SU-DHL-6 (cell line): ENCODE results near the gene MRPS15.
"Not testable (repeated sequence)": the region's sequence is repeated elsewhere in the genome, so short reads cannot be mapped to it uniquely, and the experiment has no call there.

Experiments used
- H2AFZ ChIP-seq: fragments of 200-600 bp; sonication (generic); 2 replicates; pipeline ENCODE4 v1.6.1; 2014; ENCODE audit warnings: low read depth, mild to moderate bottlenecking, moderate library complexity, mixed read lengths, antibody characterized with exemption, low read length; ENCODE audit not compliant: severe bottlenecking
- H3F3A ChIP-seq: fragments of 200-600 bp; shearing (Covaris generic); 2 replicates; pipeline ENCODE4 v1.6.0; 2016; ENCODE audit warnings: antibody characterized with exemption, mild to moderate bottlenecking; ENCODE audit not compliant: insufficient read depth
- H3K27ac ChIP-seq: fragments of 200-600 bp; sonication (generic); 2 replicates; pipeline ENCODE4 v1.5.1; 2016; ENCODE audit warnings: low read depth, mild to moderate bottlenecking, low read length, moderate library complexity, mixed read lengths
- H3K27me3 ChIP-seq: fragments of 200-600 bp; sonication (generic), shearing (Covaris generic); 2 replicates; pipeline ENCODE4 v1.6.0; 2014; ENCODE audit warnings: mild to moderate bottlenecking, low read length
- H3K36me3 ChIP-seq: fragments of 200-600 bp; sonication (generic); 2 replicates; pipeline ENCODE4 v1.6.1; 2014; ENCODE audit warnings: mild to moderate bottlenecking, low read length, mixed read lengths
- H3K4me2 ChIP-seq: fragments of 300-600, 200-600 bp; shearing (Covaris generic), sonication (generic); 2 replicates; pipeline ENCODE4 v1.6.0; 2014; ENCODE audit warnings: low read length, low read depth, mild to moderate bottlenecking; ENCODE audit not compliant: poor library complexity, severe bottlenecking
- H3K4me3 ChIP-seq: fragments of 200-600 bp; sonication (generic); 2 replicates; pipeline ENCODE4 v1.5.1; 2014; ENCODE audit warnings: antibody characterized with exemption, low read length, mild to moderate bottlenecking, mixed read lengths; ENCODE audit not compliant: insufficient read depth, poor library complexity, severe bottlenecking
- H3K79me2 ChIP-seq: fragments of 200-600 bp; sonication (generic); 2 replicates; pipeline ENCODE4 v1.6.1; 2014; ENCODE audit warnings: mild to moderate bottlenecking, low read length, moderate library complexity; ENCODE audit not compliant: insufficient read depth
- H3K9ac ChIP-seq: fragments of 200-600 bp; sonication (generic); 2 replicates; pipeline ENCODE4 v1.7.0; 2014; ENCODE audit warnings: mild to moderate bottlenecking, low read length
- H3K9me2 ChIP-seq: fragments of 200-600 bp; sonication (generic); replicated peaks from 2 replicates; pipeline ENCODE4 v1.6.1; 2014; ENCODE audit warnings: low read length; ENCODE audit not compliant: insufficient read depth
- H3K9me3 ChIP-seq: fragments of 200-600 bp; sonication (generic); 2 replicates; pipeline ENCODE4 v1.6.1; 2014; ENCODE audit warnings: low read length, mixed read lengths; ENCODE audit not compliant: insufficient read depth
- H4K20me1 ChIP-seq: fragments of 200-600 bp; sonication (generic); 2 replicates; pipeline ENCODE4 v1.6.1; 2014; ENCODE audit warnings: low read depth, mild to moderate bottlenecking, antibody characterized with exemption, low read length, moderate library complexity, mixed read lengths
- CTCF ChIP-seq: fragments of 200-600 bp; sonication (generic); IDR thresholded peaks from one replicate; pipeline ENCODE4 v1.5.1; 2017; ENCODE audit warnings: antibody characterized with exemption, mild to moderate bottlenecking, low read length, moderate library complexity; ENCODE audit not compliant: insufficient read depth, poor library complexity, severe bottlenecking
- EZH2phosphoT487 ChIP-seq: fragments of 200-600 bp; sonication (generic), shearing (Covaris generic); conservative IDR thresholded peaks from 2 replicates; pipeline ENCODE4 v1.6.1; 2018; ENCODE audit warnings: mild to moderate bottlenecking, antibody characterized with exemption, low read length, moderate library complexity, mixed read lengths

Gene MRPS15

GRCh38 chr1:36463803-36464604 is at the start of gene MRPS15:
Gene MRPS15, minus strand, starts transcription at chr1:36464384. Its CDS starts 109 bp downstream, at chr1:36464275.
- peak within 1 kb of the TSS; percentile 86 for H3K4me2 ChIP-seq
- peak within 1 kb of the TSS; percentile 79 for H2AFZ ChIP-seq
- H3K4me3 ChIP-seq: peak within 1 kb of the TSS; percentile 83
- no peak for TF ChIP-seq CTCF
- no peak for TF ChIP-seq EZH2phosphoT487
- no peaks in the 10 kb centered on the region; the same call in 1 of the 2 replicates for H3F3A ChIP-seq
- H3K27ac ChIP-seq: peak within 1 kb of the TSS; percentile 69
- no peaks in the 10 kb centered on the region for H3K36me3 ChIP-seq
- no peaks in the 10 kb centered on the region for H3K27me3 ChIP-seq
- peak within 1 kb of the TSS; percentile 80 for H3K9ac ChIP-seq
- H4K20me1 ChIP-seq: no peaks in the 10 kb centered on the region
- no peaks in the 10 kb centered on the region for H3K9me3 ChIP-seq
- H3K9me2 ChIP-seq: no peaks in the 10 kb centered on the region
- H3K79me2 ChIP-seq: peaks cover 11% of the 10 kb centered on the region; the same call in 1 of the 2 replicates

- Histone ChIP-seq H3K79me2 (no peaks in the 10 kb centered on the region), H3K27ac (no peak overlapping the region), H4K20me1 (no peaks in the 10 kb centered on the region), H3K9me3 (no peaks in the 10 kb centered on the region), H3K4me2 (no peak overlapping the region), H3K4me3 (no peak overlapping the region), H3K9me2 (no peaks in the 10 kb centered on the region), H2AFZ (no peak overlapping the region), H3K36me3 (no peaks in the 10 kb centered on the region), H3F3A (no peaks in the 10 kb centered on the region), H3K9ac (no peak overlapping the region), H3K27me3 (no peaks in the 10 kb centered on the region)
- no peak for TF ChIP-seq EZH2phosphoT487
- TF ChIP-seq CTCF: no peak
Measured at GRCh38 chr1:36512842-36513241, 48.7 kb upstream of the MRPS15 start.

- Histone ChIP-seq H3F3A (no peaks in the 10 kb centered on the region), H2AFZ (no peak overlapping the region), H3K27me3 (no peaks in the 10 kb centered on the region), H3K4me2 (no peak overlapping the region), H3K4me3 (no peak overlapping the region), H3K36me3 (no peaks in the 10 kb centered on the region), H3K27ac (no peak overlapping the region), H3K9me3 (no peaks in the 10 kb centered on the region), H3K9ac (no peak overlapping the region), H3K79me2 (no peaks in the 10 kb centered on the region), H4K20me1 (no peaks in the 10 kb centered on the region), H3K9me2 (no peaks in the 10 kb centered on the region)
- no peak for TF ChIP-seq EZH2phosphoT487
- no peak for TF ChIP-seq CTCF
Measured at GRCh38 chr1:36511804-36512798, 47.9 kb upstream of the MRPS15 start.

GRCh38 chr1:36511220-36511619 is 47.0 kb upstream of the MRPS15 start:
- H3K4me3 ChIP-seq, H3K27me3 ChIP-seq, H4K20me1 ChIP-seq, H3K9ac ChIP-seq, H3K4me2 ChIP-seq, H3K9me2 ChIP-seq, H2AFZ ChIP-seq, H3K27ac ChIP-seq, H3F3A ChIP-seq, H3K79me2 ChIP-seq, H3K36me3 ChIP-seq, H3K9me3 ChIP-seq: not testable (repeated sequence)
